ENCODE data around the gene TMEM255B.
A peak's percentile ranks its signal among the peaks of the same experiment; 100 is the strongest.
"Not testable (repeated sequence)": the region's sequence is repeated elsewhere in the genome, so short reads cannot be mapped to it uniquely, and the experiment has no call there.

TMEM255B gene

DNA sequence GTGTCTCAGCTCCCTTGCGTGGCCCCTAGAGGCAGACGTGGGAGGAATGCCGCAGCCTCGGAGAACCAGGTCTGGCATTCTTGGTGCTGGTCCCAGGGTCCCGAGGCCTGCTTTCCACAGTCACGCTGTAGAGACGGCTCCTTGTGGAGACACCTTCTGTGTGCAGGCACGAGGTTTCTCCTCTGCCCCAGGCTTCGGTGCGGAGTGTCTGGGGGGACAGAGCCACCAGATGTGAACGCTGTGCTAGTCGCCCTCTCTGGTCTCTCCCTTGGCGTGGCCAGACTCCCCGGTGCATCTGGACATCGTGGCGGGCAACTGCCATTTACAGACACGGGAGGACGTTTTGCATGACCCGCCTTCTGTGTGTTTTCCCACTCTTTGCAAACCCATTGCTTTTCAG lies 7.5 kb upstream of the TMEM255B start:
- no peak overlapping the region for H3K4me3 ChIP-seq (ENCODE audit: low read depth, low read length)
- TF ChIP-seq CTCF (IDR thresholded peaks at IDR 0.05; ENCODE audit: borderline replicate concordance, insufficient read depth, low read depth, low read length) = no peak

DNA sequence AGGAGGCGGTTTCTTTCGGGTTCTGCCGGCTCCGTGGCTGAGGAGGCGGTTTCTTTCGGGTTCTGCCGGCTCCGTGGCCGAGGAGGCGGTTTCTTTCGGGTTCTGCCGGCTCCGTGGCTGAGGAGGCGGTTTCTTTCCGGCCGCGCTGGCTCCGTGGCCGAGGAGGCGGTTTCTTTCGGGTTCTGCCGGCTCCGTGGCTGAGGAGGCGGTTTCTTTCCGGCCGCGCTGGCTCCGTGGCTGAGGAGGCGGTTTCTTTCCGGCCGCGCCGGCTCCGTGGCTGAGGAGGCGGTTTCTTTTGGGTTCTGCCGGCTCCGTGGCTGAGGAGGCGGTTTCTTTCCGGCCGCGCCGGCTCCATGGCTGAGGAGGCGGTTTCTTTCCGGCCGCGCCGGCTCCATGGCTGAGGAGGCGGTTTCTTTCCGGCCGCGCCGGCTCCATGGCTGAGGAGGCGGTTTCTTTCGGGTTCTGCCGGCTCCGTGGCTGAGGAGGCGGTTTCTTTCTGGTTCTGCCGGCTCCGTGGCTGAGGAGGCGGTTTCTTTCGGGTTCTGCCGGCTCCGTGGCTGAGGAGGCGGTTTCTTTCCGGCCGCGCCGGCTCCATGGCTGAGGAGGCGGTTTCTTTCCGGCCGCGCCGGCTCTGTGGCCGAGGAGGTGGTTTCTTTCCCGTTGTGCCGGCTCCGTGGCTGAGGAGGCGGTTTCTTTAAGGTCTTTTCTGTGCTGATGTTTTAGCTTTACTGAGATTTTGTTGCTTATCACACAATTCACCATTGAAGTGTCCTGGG lies 6.6 kb upstream of the TMEM255B start:
- H3K4me3 ChIP-seq (ENCODE audit: low read depth, low read length) = not testable (repeated sequence)

DNA sequence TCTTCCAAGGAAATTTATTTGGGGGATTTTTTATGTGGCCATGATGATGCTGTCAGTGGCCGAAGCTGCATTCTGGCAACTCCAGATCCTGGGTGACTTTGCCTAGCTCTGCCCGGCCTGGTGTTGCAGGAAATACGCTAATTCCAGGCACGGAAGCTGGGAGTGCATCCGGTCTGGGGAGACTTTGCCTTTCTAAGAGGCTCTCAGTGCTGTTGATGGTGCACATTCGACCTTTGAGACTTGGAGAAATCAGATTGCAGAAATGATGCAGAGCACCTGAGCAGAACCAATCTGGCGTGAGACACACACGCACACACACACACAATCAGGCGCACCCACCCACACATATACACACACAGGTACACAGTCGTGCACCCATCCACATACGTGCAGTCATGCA lies 5.9 kb upstream of the TMEM255B start:
- TF ChIP-seq CTCF (IDR thresholded peaks at IDR 0.05; ENCODE audit: borderline replicate concordance, insufficient read depth, low read depth, low read length) = no peak
- H3K4me3 ChIP-seq (ENCODE audit: low read depth, low read length) = no peak overlapping the region

- no peak overlapping the region for H3K4me3 ChIP-seq (ENCODE audit: low read depth, low read length)
- no peak for TF ChIP-seq CTCF (IDR thresholded peaks at IDR 0.05; ENCODE audit: borderline replicate concordance, insufficient read depth, low read depth, low read length)
These were observed 4.8 kb upstream of the TMEM255B start for GRCh38 chr13:113754242-113754641.

GRCh38 chr13:113754691-113755090 lies 4.3 kb upstream of the TMEM255B start:
- TF ChIP-seq CTCF (IDR thresholded peaks at IDR 0.05; ENCODE audit: borderline replicate concordance, insufficient read depth, low read depth, low read length) = no peak

DNA sequence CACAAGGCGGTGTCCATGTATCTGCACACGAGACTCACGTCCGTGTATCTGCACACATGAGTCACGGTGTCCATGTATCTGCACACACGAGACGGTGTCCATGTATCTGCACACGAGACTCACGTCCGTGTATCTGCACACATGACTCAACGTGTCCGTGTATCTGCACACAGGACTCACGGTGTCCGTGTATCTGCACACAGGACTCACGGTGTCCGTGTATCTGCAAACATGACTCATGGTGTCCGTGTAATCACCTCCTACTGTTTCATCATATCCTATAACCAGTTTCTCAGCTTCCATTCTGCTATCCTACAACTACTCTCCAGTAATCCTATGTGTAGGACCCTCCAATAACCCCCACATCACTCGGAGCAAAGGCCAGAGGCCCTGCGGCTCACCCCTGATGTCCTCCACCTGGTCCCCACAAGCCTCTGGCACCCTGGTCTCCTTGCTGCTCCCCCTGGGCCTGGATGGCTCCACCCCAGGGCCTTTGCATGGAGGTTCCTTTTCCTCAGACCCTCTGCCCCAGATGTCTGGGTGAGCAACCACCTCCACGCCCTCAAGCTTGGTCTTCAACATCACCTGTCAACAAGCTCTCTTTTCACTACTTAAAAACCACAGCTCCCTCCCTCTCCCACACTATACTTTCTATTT lies 2.5 kb upstream of the TMEM255B start:
- TF ChIP-seq CTCF (IDR thresholded peaks at IDR 0.05; ENCODE audit: borderline replicate concordance, insufficient read depth, low read depth, low read length) = no peak
- H3K4me3 ChIP-seq (ENCODE audit: low read depth, low read length) = no peak overlapping the region

More at GRCh38 chr13:113754691-113755090, 4.3 kb upstream of the TMEM255B start:
- no peak overlapping the region for H3K4me3 ChIP-seq (ENCODE audit: low read depth, low read length)

- TF ChIP-seq CTCF (IDR thresholded peaks at IDR 0.05; ENCODE audit: borderline replicate concordance, insufficient read depth, low read depth, low read length) = no peak
- H3K4me3 ChIP-seq (ENCODE audit: low read depth, low read length) = peak overlapping the region; percentile 11
These were observed 605 bp downstream of the TMEM255B start for GRCh38 chr13:113759525-113760137.
